ENCODE results near the gene AADACL2.
"Not testable (repeated sequence)": the region's sequence is repeated elsewhere in the genome, so short reads cannot be mapped to it uniquely, and the experiment has no call there.

The AADACL2 gene

DNA sequence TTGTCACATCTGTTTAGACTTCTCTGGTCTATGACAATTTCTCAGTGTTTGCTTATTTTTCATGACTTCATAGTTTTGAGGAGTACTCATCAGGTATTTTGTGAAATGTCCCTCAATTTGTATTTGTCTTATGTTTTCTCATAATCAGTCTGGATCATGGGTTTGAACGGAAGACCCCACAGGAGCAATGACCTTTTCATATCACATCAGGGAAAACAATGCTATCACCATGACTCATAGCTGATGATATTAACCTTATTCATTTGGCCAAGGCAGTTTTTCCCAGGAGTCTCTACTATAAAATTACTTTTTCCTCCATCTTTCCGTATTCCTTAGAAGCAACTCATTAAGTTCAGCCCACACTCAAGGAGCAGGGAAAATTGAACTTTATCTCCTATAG, 32.7 kb downstream of the AADACL2 start:
- no peak for DNase-seq (ENCODE audit: low read depth)

DNA sequence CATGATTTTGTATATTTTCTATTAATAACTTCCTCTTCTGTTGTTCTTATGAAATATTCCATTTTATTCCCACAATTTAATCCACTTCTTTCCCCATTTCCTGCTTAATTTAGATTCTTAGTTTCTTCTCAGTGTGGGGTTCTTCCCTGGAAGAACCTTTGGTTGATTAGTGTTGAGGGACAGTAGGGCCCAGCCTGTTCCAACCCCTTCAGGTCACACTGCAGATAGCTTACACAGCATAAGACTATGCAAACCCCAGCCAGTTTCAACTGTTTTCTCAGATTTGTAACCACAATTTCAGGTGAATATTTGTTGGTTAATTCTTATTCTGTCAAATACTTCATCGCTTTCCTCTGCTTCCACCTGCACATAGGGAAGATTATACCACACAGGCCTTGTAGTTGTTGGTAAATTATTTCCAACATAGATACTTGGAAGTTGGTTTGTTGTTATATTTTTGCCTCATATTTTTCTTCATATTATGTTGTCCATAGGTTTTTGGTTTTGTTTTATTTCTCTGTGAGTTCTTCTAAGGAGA, 34.7 kb downstream of the AADACL2 start:
- no peak for DNase-seq (ENCODE audit: low read depth)

DNA sequence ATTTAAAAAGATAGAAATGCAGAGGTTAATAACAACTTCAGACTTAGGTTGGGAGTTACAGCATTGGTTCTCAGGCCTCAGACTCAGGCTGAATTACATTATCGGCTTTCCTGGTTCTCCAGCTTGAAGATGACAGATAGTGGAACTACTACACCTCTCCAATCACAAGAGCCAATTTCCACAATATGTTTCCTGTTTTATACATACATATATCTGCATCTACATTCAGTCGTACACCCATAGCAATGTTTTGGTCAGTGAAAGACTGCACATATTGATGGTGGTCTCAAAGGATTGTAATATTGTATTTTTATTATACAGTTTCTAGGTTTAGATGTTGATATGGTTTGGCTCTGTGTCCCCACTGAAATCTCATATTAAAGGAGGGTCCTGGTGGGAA, 35.4 kb downstream of the AADACL2 start:
- no peak for DNase-seq (ENCODE audit: low read depth)

DNA sequence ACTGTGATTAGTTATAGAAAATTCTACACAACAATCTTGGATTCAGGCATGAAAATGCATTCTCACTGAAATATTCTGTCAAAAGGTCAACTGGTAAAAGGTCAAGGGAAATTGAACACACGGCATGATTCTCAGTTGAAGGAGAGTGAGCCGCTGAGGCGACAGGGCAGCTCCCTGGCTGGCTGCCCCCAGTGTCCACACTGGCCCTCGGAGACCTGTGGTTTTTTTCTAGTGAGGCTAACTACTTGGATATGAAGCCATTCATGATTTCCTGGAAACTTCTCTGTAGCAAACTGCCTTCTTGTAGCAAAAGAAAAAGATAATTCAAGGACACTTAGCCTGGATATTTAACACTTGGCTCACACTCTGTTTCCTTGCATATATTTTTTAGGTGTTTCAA, 37.2 kb downstream of the AADACL2 start:
- no peak for DNase-seq (ENCODE audit: low read depth)

DNA sequence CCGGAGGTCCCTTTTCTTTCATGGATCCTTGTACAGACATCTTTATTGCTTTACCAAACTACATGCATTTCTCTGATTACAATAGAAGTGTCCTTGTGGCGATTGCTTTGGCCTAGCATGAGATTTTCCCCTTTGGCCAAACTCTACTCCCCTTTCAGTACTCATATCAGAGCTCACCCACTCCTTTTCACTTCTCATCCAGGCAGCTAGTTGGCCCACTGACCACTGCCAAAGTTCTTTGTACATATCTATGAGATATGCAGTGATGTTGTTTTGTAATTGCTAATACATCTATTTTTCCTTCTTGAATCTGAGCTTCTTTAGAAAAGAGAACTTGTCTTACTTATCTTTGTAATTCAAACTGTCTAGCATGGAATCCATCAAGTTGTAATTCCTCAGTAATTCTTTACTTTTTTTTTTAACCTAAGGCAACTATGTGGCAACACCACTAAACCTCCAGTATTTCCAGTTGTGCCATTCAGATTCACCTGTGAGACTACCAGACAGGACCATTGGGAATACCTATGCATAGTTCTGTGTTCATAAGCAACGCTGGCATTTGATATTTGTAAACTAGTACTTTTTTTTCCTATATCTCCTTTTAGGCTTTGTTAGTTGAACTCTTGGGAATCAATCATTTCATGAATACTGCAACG, 39.2 kb downstream of the AADACL2 start:
- DNase-seq (ENCODE audit: low read depth), result no peak

DNA sequence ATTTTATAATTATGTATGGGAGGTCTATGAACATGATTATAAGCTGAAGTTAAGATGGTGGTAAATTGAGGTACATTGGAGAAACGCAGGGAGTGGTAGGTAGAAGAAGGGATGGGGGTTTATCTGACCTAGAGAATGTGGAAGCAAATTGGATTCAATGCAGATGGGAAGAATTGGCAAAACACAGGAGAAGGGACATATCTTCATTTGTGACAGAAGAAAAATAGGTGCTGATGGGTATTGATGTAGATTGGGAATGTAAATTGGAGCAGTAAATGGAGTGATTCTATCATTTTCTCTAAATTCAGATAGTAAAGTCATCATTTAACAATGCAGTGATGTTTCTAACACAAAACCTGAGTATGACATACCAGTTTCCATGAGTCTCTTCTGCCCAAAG, 40.5 kb downstream of the AADACL2 start:
- DNase-seq (ENCODE audit: low read depth), result no peak

DNA sequence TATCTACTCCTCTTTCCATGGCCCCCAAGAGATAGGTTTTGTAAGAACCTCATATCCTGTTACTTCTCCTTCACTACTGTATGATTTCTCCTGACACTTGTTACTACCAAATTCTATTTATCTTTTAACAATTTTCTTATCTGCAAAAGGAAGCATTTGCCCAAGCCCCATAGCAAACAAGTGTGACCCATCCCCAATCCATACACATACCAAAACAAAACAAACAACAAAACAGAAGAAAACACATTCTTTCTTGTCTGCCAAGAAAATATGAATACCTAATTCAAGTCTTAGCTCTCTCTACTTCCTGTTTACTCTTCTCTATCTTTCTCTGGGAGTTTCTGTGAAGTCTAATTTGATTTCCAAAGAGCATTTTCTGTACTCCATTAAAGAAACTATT, 41.2 kb downstream of the AADACL2 start:
- no peak for DNase-seq (ENCODE audit: low read depth)

DNA sequence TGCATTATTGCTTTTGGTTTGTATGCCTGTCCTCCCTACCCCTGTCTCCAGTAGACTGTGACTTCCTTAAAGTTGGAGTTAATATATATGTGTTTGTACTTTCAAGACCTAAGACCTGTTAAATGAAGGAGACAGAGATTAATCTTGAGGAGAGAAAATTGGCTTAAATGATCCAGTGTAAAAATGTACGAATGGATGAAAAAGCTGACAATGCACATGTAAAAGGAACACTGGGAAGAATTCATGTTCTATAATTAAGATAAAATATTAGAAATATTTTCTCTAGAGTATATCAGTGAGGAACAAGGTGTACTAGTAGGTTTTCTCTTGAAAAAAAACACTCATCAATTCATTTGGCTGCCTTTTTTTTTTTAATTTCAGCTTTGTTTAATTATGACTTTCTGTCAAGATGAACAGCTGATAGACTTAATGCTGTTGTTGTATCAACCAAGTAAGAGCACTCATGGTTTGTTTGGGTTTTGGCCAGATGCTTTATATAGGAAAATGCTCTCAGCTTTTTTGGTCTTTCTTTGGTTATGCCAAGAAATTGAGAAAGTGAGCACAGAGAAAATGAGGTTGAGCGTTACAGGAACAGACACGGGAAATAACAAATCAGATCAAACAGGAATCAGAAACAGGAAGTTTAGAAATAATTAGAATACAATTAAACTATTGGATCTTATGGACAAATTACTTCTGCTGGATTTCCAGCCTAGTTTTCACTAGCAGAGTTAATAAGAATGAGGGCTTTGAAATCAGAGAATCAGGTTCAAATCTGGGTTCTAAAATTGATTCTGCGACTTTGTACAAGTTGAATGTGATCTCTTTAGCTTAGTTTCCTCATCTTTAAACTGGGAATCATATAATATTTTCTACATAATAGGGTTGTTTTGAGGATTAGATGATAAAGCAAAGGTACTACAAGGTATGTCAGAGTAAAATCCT, 41.9 kb downstream of the AADACL2 start:
- no peak for DNase-seq (ENCODE audit: low read depth)

DNA sequence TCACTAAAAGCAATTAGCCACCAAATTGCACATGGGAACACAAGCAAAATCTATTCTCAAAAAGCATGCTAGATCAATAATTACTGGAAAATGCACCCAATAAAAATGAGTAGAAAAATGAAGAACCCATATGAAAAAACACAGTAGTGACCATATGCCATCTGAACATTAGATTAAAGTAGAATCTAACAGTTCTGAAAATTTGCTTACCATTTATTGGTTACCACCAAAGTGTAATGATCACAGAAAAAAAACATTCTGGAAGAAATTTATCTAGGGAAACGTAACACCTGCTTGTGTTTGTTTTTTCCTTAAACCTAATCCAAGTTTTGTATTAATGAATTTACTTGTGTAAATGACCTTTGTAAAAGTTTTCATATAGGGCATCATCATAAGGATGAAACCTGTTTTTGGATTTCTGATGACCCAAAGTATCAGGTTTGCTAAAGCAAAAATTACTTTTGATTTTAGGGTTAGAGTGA, 42.6 kb downstream of the AADACL2 start:
- no peak for DNase-seq (ENCODE audit: low read depth)

DNA sequence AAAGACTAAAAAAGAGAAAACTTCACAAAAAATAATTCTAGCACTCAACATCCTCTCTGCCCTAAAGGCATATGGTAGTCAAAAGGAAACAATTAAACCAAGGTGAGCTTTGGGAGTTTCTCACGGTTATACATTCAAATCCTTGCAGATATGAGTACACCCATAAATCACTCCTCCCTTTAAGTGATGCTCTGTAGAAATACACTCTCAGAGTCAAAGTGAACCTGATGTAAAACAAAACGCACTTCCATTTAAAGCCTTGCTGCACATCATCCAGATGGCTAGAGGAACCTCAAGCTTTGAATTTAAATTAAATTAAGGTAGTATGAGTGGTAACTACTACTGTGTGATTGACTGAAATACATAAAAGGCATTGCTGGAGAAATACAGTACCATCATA, 44.2 kb downstream of the AADACL2 start:
- no peak for DNase-seq (ENCODE audit: low read depth)

DNA sequence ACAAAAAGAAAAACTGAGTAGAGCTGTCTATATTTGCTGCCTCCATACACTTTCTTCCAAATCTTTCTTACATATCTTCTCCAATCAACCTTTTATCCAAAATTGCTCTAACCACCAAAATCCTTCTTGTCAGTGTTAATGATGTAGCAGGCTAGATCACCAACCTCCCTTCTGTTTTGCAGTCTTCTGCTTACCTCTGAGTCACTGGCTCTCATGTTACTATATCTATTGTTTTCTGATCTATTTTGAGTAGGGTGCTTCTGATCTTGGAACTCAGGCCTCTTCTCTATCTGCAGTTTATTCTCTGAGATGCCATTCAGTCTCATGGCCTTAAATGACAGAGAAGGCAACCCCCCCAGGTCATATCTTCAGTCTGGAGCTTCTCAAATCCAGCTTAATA, 53.9 kb downstream of the AADACL2 start:
- no peak for DNase-seq (ENCODE audit: low read depth)

DNA sequence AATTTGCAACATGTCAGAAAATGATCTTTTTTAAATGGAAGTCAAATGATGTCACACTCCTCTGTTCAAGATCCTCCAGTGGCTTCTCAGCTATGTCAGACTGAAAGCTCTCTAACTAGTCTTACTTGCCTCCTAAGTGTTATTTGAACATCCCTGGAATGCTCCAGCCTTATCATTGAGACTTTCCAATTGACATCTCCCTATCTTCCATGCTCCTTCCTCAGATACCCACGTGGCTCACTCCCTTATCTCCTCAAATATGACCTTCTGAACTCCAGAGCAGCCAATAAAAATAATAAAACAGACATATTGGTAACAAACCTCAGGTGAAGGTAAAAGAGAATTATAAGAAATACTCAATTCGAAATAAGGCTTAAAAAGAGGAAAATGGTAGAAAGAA, 54.7 kb downstream of the AADACL2 start:
- no peak for DNase-seq (ENCODE audit: low read depth)

DNA sequence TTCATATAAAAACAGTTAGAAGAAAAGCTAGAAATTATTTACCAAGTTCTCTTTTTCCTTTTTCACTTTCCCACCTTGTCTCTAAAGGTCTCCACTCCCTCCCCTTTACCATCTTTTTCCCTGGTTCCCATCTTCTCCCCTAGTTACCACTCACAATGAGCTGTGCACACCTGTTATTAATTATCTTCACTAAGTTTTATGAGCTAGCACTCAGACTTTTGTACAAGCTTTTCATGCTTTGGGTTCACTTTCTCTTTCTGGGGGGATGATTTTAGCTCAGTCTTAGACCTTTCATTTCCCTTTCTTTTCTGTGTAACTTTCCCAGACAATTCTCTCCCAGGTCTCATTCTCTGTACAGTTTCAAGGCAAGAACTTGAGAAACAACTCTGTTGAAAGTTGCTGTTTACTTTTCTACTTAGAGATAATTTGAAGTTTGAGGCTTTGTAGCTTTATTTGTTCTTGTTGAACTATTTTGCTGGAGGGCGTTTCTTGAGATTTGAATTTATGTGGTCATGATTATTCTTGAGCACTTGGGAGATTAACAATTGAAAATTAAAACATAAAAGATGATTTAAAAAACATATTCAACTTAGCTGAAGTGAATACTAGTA, 56.2 kb downstream of the AADACL2 start:
- DNase-seq (ENCODE audit: low read depth), result no peak

DNA sequence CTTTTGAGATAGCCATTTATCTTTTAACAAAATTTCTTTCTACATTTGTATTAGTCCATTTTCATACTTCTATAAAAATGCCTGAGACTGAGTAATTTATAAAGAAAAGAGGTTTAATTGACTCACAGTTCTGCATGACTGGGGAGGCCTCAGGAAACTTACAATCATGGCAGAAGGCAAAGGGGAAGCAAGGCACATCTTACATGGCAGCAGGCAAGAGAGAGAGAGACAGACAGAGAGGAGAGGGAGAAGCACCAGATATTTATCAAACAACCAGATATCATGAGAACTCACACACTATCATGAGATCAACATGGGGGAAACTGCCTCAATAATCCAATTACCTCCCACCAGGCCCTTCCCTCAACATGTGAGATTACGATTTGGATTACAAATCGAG, 57.0 kb downstream of the AADACL2 start:
- DNase-seq (ENCODE audit: low read depth), result not testable (repeated sequence)

DNA sequence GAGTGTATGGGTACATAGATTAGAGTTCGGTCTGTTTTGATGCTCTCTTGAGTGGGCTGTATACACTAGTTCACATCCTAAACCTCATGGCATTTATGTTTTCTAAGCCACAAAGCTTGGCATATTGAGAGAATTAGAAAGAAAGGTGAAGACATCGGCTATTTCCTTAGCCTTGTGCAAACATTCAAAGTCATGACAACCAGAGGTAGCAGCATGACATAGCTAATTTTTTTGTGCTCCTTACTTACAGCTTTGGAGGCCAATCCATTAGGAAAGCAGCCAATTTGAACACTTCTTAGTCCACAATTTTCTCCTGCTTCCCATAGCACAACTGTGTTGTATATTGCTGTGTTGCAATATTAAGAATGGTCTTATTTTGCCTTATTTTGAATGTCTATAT, 58.7 kb downstream of the AADACL2 start:
- no peak for DNase-seq (ENCODE audit: low read depth)

DNA sequence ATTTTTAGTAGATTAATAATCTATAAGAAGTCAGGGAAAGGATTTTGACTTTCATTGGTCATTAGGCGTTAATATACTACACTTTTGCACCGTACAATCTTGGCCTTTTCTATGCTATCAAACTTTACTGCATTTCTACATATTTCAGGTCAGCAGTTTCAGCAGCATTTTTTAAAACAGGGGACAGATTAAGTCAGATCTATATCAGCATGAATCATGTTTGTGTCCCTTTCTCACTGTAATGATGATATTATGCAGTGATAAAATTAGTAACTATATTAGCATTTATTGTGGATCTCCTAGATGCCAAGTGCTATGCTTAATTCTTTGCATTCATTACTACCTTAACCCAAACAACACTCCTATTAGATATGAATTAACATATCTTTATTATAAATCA, 59.9 kb downstream of the AADACL2 start:
- no peak for DNase-seq (ENCODE audit: low read depth)

DNA sequence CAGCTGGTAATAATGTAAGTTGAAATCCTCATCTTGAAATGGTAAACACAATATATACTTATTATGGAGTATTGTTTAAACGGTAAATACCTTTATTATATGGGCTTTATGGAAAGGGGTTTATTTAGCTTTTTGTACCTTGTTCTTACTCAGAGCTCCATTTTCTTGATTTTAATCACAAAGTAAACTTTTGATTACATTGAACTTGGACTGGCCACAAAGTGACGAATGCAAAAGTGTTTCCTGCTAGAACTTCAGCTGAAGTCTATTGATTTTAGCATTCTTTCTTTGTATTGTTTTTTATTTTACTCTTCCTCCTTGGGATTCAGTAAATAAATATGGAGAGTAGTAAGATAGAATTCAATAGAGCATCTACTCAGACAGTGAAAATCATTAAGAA, 60.4 kb downstream of the AADACL2 start:
- DNase-seq (ENCODE audit: low read depth), result no peak

DNA sequence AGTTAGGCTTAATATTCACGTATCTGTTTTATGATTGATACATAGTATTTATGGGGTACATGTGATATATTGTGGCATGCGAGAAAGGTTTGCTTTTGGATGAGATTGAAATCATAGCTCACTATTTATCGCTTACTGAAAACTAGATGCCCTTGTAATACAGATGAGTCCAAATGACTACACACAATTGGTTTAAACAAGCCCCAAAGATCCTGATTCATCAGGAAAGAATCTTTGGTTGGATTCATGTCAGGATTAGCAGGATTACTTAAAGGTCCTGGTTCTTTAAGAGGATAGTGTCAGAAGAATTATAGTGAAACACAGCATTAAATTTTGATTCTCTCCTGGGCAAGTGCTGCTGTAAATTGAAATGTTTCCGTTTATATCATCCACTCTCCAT, 61.5 kb downstream of the AADACL2 start:
- no peak for DNase-seq (ENCODE audit: low read depth)

DNA sequence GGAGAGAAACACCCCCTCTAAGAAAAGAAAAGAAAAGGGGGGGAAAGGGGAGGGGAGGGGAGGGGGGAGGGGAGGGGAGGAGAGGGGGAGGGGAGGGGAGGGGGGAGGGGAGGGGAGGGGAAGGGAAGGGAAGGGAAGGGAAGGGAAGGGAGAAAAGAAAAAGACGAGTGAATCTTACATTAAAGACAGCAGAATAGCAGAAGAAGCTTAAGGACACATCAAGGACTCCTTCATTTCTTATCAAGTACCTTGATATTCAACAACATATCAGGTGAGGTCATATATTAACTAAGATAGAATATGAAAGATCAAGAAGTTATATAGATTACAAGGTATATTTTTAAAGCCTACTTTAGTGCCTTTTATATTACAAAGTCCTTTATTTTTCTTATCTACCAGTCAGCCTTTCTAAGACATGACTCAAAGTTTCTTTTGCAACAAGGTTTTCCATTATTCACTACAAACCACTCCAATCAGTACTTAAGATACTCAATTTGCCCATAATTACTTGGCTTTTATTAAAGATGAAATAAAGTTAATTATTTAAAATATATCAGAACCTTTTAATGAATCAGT, 62.5 kb downstream of the AADACL2 start:
- no peak for DNase-seq (ENCODE audit: low read depth)

DNA sequence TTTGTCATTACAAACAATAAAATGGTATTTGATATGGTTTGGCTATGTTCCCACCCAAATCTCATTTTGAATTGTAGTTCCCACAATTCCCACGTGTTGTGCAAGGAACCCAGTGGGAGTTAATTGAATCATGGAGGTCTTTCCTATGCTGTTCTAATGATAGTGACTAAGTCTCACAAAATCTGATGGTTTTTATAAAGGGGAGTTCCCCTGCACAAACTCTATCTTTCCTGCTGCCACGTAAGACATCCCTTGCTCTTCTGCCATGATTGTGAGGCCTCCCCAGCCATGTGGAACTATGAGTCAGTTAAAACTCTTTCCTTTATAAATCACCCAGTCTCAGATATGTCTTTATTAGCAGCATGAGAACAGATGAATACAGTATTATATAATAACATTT, 64.7 kb downstream of the AADACL2 start:
- DNase-seq (ENCODE audit: low read depth), result no peak

DNA sequence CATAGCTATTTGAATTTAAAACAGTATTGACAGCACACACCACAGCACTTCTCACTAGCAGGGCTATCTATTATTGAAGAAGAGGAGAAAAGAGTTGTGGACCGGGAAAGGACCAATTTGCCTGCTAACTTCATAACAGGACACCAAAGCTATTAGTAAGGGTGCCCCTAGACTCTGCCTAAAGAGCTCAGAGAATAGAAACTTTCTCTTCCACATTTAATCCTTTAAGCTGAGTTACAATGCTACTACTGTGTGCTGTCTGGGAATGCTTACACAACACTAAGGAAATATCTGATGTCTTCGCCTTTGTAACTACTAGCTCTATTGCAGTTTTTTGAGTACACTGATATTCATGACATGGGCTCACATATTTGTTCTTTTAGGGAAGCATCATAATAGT, 66.7 kb downstream of the AADACL2 start:
- DNase-seq (ENCODE audit: low read depth), result no peak

DNA sequence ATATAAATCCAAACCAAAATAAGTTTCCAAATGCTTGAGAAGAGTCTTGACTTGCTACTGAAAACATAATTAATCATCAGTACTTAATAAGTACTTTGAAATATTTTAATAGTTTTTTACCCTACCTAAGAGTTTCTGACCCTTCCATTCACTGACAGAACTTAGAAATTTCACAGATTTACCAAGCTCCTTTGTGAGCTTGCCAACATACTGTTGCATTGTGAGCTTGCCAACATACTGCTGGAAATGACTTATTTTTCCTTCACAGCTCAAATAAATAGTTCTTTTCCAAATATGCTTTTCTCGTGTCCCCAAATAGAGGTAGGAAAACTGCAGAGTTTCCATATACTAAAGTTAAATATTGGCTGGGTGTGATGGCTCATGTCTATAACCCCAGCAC, 70.5 kb downstream of the AADACL2 start:
- no peak for DNase-seq (ENCODE audit: low read depth)

Data from activated T-cell treated with anti-CD3 and anti-CD28 coated beads for 48 hours (primary cell).